Renal cortical epithelial cell (primary cell): ENCODE measurements around the gene MARS1. TPM values are rescaled to one million over a fixed set of nuclear protein-coding genes. Genes with fewer than 3 reads are reported as not detected.
"Not testable (repeated sequence)": the region's sequence is repeated elsewhere in the genome, so short reads cannot be mapped to it uniquely, and the experiment has no call there.

Experiments used
- DNase-seq: peaks from one replicate; pipeline ENCODE4 v3.0.0-alpha.2; 2011; ENCODE audit warnings: low read depth
- total RNA-seq: library from RNA; depleted of rRNA; stranded (reverse); fragments of >200 nt; gene quantifications from 2 replicates; pipeline ENCODE4 v1.2.3, GENCODE V29; 2014

Gene MARS1
- total RNA-seq, 1 donor from 2014 or later, result 134 TPM

- DNase-seq, result not testable (repeated sequence)
These were observed 7.3 kb downstream of the MARS1 start for GRCh38 chr12:57495051-57495701.

- DNase-seq, result no peak
These were observed 9.0 kb downstream of the MARS1 start for GRCh38 chr12:57496822-57497221.

DNA sequence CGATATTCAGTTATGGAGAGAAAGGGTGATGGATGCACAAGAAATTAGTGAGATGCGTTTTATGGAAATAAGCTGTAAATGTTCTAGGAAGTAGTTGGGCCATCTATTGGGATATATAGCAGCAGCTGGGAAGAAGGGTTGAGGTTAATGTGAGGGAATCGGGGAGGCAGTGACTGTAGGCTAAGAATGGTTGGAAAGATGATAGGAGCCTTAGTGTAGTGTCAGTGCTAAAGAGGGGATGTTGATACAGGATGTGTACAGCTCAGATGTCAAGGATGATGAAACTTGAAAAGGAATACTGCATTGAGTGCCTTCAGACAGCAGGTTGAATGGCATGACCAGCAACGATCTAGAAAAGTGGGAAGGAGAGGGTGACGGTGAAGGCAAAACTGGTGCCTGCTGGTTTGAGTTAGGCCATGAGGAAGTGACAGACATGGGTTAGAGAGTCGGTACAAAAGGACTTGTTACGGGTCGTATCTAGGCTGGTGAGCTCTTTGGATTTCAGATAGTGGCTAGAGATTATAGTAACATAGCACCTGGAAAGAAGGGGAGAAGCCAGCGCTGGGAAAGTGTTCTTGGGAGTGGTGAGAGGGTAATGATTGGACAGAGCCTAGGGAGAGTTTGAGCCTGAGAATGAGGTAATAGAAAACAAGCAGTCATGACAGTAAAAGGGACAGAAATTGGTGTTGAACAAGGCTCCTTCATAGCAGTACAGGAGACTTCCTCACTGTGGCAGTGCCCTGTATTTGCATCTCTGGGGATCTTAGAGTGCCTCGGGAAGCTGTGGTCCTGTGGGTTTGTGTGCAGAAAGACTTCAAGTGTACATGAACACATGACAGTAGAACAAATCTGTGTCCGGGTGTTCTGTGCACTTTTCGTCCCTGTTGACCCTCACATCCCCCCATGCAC, 9.6 kb downstream of the MARS1 start:
- no peak for DNase-seq

DNA sequence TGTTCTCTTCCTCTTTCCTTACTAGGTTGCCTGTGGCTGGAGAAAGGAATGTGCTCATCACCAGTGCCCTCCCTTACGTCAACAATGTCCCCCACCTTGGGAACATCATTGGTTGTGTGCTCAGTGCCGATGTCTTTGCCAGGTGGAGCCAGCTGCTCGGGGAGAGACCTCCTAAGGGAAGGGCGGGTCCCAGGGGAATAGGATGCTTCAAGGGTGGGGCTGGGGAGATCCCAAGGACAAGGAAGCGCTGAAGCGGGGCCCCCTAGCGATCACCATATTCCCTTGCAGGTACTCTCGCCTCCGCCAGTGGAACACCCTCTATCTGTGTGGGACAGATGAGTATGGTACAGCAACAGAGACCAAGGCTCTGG, 10.2 kb downstream of the MARS1 start:
- DNase-seq, result no peak

DNA sequence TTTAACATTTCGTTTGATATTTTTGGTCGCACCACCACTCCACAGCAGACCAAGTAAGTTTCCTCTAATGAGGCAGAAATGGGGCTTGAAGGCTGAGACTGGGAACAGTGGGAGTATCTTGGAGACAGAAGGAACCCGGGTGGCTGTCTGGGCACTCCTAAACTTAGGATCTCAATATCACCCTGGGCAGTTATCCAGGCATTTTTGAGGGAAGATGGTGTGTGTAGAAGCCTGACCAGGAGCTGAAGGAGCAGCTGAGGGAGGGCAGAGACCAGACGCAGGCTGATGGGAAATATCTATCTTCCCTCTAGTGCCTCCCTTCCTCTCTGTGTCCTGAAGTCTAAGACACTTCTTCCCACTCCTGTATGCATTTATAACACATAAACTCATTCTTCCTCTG, 10.7 kb downstream of the MARS1 start:
- no peak for DNase-seq

GRCh38 chr12:57500213-57500612, 12.3 kb downstream of the MARS1 start:
- no peak for DNase-seq

DNA sequence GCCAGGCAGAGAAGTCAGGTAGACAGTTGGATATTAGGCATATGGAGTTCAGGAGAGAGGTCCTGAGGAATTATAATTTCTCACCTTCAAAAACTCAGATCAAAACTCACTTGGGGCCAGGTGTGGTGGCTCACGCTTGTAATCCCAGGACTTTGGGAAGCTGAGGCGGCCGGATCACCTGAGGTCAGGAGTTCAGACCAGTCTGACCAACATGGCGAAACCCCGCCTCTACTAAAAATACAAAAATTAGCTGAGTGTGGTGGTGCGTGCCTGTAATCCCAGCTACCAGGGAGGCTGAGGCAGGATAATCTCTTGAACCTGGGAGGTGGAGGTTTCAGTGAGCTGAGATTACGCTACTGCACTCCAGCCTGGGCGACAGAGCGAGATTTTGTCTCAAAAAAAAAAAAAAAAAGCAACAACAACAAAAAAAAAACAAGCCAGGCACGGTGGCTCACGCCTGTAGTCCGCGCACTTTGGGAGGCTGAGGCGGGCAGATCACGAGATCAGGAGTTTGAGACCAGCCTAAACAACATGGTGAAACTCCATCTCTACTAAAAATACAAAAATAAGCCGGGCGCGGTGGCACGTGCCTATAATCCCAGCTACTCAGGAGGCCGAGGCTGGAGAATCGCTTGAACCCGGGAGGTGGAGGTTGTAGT, 14.6 kb downstream of the MARS1 start:
- DNase-seq, result not testable (repeated sequence)

GRCh38 chr12:57506541-57506940, 18.7 kb downstream of the MARS1 start:
- not testable (repeated sequence) for DNase-seq

GRCh38 chr12:57507796-57508195, 19.9 kb downstream of the MARS1 start:
- not testable (repeated sequence) for DNase-seq

GRCh38 chr12:57511161-57511560, 23.3 kb downstream of the MARS1 start:
- DNase-seq, result no peak

DNA sequence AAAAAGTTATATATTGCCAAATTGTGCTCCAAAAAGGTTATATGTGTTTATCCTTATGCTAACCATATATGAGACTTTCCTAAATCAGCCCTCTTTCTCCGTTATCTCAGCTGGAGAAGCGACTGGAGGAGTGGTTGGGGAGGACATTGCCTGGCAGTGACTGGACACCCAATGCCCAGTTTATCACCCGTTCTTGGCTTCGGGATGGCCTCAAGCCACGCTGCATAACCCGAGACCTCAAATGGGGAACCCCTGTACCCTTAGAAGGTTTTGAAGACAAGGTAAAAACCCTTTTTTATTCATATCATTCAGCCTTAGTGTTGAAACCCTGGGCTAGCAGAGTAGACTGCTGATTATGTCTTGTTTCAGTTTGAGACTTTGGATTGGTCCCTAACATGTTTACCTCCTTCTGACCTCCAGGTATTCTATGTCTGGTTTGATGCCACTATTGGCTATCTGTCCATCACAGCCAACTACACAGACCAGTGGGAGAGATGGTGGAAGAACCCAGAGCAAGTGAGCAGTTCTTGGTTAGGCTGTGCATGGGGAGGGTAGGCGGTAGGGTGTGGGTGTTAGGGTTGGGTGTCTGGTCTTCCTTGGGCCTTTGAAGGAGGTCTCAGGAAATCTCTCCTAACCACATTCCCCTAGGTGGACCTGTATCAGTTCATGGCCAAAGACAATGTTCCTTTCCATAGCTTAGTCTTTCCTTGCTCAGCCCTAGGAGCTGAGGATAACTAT, 23.9 kb downstream of the MARS1 start:
- no peak for DNase-seq

DNA sequence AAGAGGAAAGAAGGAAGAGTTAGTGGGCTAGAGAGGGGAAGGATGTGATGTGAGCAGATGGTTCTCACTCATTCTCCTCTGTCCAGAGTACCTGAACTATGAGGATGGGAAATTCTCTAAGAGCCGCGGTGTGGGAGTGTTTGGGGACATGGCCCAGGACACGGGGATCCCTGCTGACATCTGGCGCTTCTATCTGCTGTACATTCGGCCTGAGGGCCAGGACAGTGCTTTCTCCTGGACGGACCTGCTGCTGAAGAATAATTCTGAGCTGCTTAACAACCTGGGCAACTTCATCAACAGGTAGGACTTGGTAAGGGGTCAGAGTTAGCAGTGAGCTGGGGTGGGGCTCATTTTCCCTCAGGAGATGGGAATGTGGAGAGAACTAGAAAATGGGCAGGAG, 24.8 kb downstream of the MARS1 start:
- DNase-seq, result no peak

DNA sequence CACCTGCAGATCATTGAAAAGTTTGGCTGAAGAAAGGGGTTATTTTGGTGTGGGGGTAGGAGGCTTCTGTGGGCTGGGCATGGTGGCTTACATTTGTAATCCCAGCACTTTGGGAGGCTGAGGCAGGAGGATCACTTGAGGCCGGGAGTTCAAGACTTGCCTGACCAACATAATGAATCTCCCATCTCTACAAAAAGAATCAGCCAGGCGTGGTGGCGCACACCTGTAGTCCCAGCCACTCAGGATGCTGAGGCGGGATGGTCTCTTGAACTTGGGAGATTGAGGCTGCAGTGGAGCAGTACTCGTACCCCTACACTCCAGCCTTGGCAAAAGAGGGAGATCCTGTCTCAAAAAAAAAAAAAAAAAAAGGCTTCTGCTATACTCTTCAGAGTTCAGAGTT, 25.4 kb downstream of the MARS1 start:
- no peak for DNase-seq

DNA sequence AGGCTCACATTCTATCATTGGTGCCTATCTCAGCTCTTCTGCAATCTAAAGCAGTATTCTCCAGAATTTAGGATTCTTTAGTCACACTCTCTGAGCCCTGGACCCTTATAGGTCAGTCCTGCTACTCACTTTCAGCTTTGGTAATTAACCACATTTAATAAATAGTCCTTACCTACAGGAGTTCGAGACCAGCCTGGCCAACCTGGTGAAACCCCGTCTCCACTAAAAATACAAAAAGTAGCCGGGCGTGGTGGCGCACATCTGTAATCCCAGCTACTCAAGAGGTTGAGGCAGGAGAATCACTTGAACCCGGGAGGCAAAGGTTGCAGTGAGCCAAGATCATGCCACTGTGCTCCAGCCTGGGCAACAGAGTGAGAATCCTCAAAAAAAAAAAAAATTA, 25.8 kb downstream of the MARS1 start:
- not testable (repeated sequence) for DNase-seq

DNA sequence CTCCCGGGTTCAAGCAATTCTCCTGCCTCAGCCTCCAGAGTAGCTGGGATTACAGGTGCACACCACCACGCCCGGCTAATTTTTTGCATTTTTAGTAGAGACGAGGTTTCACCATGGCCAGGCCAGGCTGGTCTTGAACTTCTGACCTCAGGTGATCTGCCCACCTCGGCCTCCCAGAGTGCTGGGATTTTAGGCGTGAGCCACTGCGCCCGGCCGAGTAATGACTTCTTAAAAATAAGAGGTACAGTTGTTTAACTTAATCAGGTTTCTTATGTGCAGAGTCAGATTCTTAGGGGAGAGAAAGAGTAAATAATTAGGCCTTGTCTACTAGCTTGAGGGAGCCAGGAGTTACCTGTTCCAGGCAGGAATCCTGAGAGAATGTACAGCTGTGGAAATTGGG, 26.4 kb downstream of the MARS1 start:
- not testable (repeated sequence) for DNase-seq

DNA sequence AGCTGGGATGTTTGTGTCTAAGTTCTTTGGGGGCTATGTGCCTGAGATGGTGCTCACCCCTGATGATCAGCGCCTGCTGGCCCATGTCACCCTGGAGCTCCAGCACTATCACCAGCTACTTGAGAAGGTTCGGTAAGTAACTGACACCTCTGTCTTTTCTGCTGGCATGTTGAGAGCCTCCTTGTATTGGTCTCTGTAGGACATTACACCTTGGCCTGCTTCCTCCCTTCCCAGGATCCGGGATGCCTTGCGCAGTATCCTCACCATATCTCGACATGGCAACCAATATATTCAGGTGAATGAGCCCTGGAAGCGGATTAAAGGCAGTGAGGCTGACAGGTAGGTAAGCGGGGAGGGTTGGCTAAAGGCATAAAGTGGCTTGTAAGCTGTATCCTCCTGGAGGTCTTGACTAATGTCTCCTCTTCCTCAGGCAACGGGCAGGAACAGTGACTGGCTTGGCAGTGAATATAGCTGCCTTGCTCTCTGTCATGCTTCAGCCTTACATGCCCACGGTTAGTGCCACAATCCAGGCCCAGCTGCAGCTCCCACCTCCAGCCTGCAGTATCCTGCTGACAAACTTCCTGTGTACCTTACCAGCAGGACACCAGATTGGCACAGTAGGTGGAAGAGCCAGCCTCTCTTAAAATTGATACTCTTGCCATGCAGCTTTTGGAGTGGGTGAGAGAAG, 27.0 kb downstream of the MARS1 start:
- DNase-seq, result no peak

DNA sequence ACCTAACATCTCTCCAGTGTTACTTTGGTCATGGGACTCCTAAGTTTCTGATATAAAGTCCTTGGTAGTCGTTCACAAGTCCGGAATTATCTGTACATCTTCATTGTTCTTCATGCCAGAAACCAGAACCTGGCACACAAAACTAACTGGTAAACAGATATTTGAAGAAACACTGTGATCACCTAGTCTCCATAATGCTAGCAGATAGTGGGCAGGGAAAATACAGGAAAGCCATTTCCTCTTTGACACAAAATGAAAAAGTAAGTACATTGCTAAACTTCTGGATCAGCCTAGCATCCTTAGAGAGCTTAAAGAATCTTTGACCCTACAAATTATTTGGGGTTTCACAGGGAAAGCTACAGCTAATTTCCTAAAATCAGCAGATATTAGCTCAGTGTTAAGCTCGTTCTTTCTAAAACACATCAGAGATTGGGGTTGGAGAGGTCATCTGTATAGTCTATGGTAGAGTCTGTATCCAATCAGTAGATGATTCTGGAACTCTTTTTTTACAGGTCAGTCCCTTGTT, 27.6 kb downstream of the MARS1 start:
- no peak for DNase-seq

- DNase-seq, result no peak
These were observed 28.2 kb downstream of the MARS1 start for GRCh38 chr12:57515934-57516541.

GRCh38 chr12:57516617-57517153, 28.8 kb downstream of the MARS1 start:
- no peak for DNase-seq

DNA sequence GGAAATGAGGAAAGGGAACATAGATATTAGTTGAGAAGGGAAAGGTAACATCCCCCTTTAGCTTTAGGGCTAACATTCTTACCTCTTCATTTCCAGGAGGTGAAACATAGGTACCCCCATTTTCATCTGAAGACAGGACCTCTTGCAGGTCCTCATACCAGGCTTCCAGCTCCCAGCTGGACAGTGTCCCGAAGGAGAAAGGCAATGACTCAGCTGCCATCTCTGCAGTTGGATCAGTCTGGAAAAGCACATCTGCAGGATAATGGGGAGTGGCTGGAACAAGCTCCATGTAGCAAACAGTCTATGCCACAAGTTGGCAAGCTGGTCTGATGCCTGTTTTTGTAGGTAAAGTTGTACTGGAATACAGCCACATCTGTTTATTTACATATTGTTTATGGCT, 29.3 kb downstream of the MARS1 start:
- peak; percentile 30 for DNase-seq
